Skin of body (tissue), 2 donors: ENCODE data around the gene AHCYL2. TPM values are rescaled to one million over a fixed set of nuclear protein-coding genes. Genes with fewer than 3 reads are reported as not detected.

Experiments used
- small RNA-seq: library from RNA; depleted of rRNA; stranded (forward); fragments of <200 nt; gene quantifications from one replicate; pipeline ENCODE3, GENCODE V24; 2014; ENCODE audit warnings: low replicate concordance
- total RNA-seq: library from RNA; depleted of rRNA; stranded (reverse); fragments of >200 nt; gene quantifications from one replicate; pipeline ENCODE4 v1.2.3, GENCODE V29; 2014

Gene AHCYL2
- total RNA-seq, 1 donor from 2014 or later, result 19.4 TPM

Small RNA genes within 50 kb of the gene (small RNA-seq; reads per million reads assigned to genes)
- not detected for gene AC009244.1
- gene SNRPGP3, result not detected

Other genes with a start within 250 kb of the AHCYL2 start
- 33.3 TPM for gene TNPO3, start 169.9 kb upstream of the AHCYL2 start, total RNA-seq
- 6.2 TPM for gene TSPAN33, start 80.3 kb upstream of the AHCYL2 start, total RNA-seq
- 28.8 TPM for gene SMO, start 36.4 kb upstream of the AHCYL2 start, total RNA-seq
- gene STRIP2, start 209.4 kb downstream of the AHCYL2 start, total RNA-seq, result 1.9 TPM